A172 (cell line): ENCODE data around the gene CABLES1. TPM values are rescaled to one million over a fixed set of nuclear protein-coding genes. Genes with fewer than 3 reads are reported as not detected.
"Not testable (repeated sequence)": the region's sequence is repeated elsewhere in the genome, so short reads cannot be mapped to it uniquely, and the experiment has no call there.

Experiments
- DNase-seq: peaks from one replicate; pipeline ENCODE4 v3.0.0-alpha.2; 2015; ENCODE audit warnings: low spot score
- total RNA-seq: library from RNA; depleted of rRNA; stranded (reverse); fragments of >200 nt; shearing (Covaris generic); gene quantifications from 2 replicates; pipeline ENCODE4 v1.2.3, GENCODE V29; 2014; rRNA removed

The CABLES1 gene
- total RNA-seq, 1 experiment from 2014 or later = 11.3 TPM

GRCh38 chr18:23284629-23285028, 149.3 kb downstream of the CABLES1 start:
- no peak for DNase-seq

GRCh38 chr18:23285581-23285980, 150.3 kb downstream of the CABLES1 start:
- not testable (repeated sequence) for DNase-seq

- peak; percentile 8 for DNase-seq
Measured at GRCh38 chr18:23291456-23292205, 156.3 kb downstream of the CABLES1 start.

DNA sequence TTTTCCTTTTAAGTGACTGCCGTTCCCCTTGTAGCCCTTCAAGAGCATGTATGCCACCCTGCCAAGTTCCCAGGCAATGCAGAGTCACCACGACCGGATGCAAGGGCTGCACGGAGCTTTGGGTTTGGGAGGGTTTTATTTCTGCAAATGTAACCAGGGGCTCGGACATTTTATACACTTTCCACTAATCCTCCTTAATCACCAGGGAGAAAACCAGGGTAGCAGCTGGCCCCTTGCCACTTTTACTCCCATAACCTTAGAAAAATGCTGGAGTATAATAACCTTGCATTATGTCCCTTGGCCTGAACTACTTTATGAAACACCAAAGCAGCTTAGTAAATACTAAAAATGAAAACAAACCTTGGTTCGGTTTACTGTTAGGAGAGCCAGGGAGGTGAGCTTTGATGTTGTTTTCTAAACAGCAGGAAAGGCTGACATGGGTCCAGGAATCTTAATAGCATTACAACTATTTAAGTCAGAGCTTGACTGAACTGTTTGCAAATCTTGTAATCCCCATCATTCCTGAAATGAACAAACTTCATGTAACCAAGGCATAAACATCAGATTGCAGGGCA, 165.0 kb downstream of the CABLES1 start:
- no peak for DNase-seq

DNA sequence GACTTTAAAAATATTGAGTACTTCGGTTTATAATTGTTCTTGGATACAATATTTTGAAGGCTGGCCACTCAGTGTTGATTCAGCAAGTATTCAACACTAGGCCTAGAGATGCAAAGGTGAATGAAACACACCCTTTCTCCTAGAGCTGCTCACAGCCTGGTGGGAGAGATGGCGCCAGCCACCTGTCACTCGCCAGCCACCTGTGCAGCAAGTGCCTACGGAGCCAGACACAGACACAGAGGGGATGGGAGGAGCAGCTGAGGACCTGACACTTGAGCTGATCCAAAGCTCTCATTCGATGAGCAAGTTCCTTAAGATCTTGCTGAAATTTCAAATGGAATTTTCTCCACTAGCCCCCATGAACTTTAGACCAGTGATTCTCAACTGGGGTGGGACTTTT, 166.7 kb downstream of the CABLES1 start:
- no peak for DNase-seq

GRCh38 chr18:23302511-23302850, 167.2 kb downstream of the CABLES1 start:
- DNase-seq = no peak

DNA sequence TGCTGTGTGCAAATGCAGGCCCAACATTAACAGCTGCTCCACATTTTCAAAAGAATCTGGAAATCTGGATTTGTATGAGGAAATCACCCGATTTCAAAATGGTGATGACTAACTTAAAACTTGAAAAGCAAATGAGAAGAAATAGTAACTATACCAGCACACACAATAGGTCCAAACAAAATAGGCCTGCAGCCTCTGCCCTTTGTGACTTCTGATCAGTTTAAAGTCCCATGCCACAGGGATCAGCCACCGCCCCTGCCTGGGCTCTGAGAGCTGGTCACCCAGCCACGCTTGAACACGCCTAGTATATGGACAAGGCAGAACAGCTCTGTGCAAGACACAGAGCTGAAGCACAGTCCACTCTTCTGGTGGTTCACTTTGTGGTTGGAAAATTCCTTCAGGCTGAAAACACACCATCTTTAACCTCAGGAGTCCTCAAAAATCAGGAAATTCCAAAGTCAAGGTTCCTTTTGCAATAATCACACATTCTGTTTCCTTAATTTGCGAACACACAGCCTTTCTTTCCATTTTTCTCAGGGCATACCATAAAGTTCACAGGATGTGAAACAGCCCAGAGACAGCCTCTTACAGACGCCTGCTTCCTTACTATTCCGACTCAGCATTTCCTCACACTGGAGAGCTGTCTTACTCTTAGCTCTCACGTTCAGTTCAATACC, 167.7 kb downstream of the CABLES1 start:
- peak; percentile 66 for DNase-seq

- DNase-seq = no peak
Measured at GRCh38 chr18:23306822-23307221, 171.5 kb downstream of the CABLES1 start.

DNA sequence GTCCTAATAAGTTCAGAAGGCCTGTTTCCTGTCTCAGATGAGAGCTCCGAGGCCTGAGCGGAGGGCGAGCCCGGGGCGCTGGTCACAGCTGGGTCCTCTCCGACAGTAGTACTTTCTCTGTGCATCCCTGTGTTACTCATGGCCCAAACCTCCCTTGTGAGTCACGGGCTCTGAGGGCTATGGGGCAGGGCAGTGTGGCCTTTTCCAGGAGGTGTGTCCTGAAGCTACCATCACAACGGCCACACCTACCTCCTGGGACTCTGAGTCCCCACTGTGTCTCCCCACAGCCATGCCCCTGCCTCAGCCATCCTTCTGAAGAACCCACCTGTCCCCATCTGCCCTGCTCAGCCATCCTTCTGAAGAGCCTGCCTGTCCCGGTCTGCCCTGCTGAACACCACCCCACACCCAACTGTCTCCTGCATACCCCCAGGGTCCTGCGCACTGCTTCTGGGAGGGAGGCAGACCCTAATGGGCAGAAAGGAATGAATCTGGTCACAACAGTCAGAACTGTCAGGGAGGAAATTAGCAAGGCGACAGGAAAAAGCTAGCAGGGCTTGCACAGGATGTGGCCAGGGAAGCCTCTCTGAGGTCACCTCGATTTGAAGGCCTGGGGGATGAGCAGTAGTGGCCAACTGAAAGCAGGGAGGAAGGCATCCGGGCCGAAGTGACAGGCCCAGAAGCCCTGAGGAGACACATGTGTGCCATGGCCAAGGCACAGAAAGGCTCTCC, 172.4 kb downstream of the CABLES1 start:
- peak; percentile 88 for DNase-seq

Other genes with a start within 250 kb of the CABLES1 start
- 63.4 and 95.1 TPM in 2 replicates for gene RBBP8, start 202.2 kb upstream of the CABLES1 start, total RNA-seq